Common myeloid progenitor, CD34-positive (primary cell): ENCODE results near the gene MAPK10.
A peak's percentile ranks its signal among the peaks of the same experiment; 100 is the strongest.

ENCODE experiments used
- CTCF ChIA-PET: fragments of 350-600 bp; sonication (Branson Sonifier 250); formaldehyde crosslinking; loops from one replicate; lab custom pipeline; 2021; ENCODE audit warnings: antibody characterized with exemption; lab: Charles Lee
- POLR2A ChIA-PET: fragments of 350-600 bp; sonication (Branson Sonifier 250); formaldehyde crosslinking; loops from one replicate; lab custom pipeline; 2021; ENCODE audit warnings: antibody characterized with exemption; lab: Charles Lee
- DNase-seq, 3 donors: peaks; one replicate each; pipeline versions ENCODE4 v3.0.0 to v3.0.0-alpha.2; 2013
- H3K27ac ChIP-seq, 2 experiments: 1 replicate in 1 of 2; 2 replicates in 1 of 2; pipeline ENCODE4 v1.7.0; 2013; ENCODE audit warnings: inconsistent platforms in 2 of 2, low read length in 2 of 2, mild to moderate bottlenecking in 2 of 2, low read depth in 1 of 2, moderate library complexity in 1 of 2; ENCODE audit not compliant: severe bottlenecking in 2 of 2, insufficient read depth in 1 of 2, poor library complexity in 1 of 2
- H3K27me3 ChIP-seq, 5 experiments: replicated peaks in 2 of 5; 1 replicate in 3 of 5; 2 replicates in 2 of 5; pipeline versions ENCODE4 v1.6.1 to v1.7.0; 2013; ENCODE audit warnings: low read length in 4 of 5, mild to moderate bottlenecking in 2 of 5, moderate library complexity in 2 of 5, inconsistent platforms in 1 of 5; ENCODE audit not compliant: insufficient read depth in 5 of 5, control insufficient read depth in 4 of 5
- H3K36me3 ChIP-seq, 4 experiments: 1 replicate in 2 of 4; 2 replicates in 2 of 4; pipeline versions ENCODE4 v1.6.1 to v1.7.0; 2013; ENCODE audit warnings: low read length in 3 of 4, control low read depth in 1 of 4, mild to moderate bottlenecking in 1 of 4; ENCODE audit not compliant: control insufficient read depth in 4 of 4, insufficient read depth in 4 of 4
- H3K4me1 ChIP-seq, 4 experiments: 1 replicate in 3 of 4; 2 replicates in 1 of 4; pipeline versions ENCODE4 v1.6.1 to v1.7.1; 2013; ENCODE audit warnings: low read length in 3 of 4, mild to moderate bottlenecking in 3 of 4, control low read depth in 1 of 4, inconsistent platforms in 1 of 4, moderate library complexity in 1 of 4; ENCODE audit not compliant: control insufficient read depth in 4 of 4, insufficient read depth in 4 of 4; ENCODE audit errors: control extremely low read depth in 1 of 4
- H3K4me3 ChIP-seq, 7 experiments: 1 replicate in 4 of 7; 2 replicates in 3 of 7; pipeline versions ENCODE4 v1.5.1 to v1.7.0; 2013; ENCODE audit warnings: mild to moderate bottlenecking in 7 of 7, low read length in 6 of 7, moderate library complexity in 6 of 7, inconsistent platforms in 2 of 7, low read depth in 2 of 7, control low read depth in 1 of 7; ENCODE audit not compliant: insufficient read depth in 4 of 7, control insufficient read depth in 1 of 7; ENCODE audit errors: extremely low read depth in 1 of 7
- H3K9me3 ChIP-seq, 5 experiments: 1 replicate in 4 of 5; 2 replicates in 1 of 5; pipeline versions ENCODE4 v1.6.1 to v1.7.1; 2013; ENCODE audit warnings: low read length in 4 of 5, mild to moderate bottlenecking in 2 of 5, inconsistent platforms in 1 of 5, low read depth in 1 of 5, moderate library complexity in 1 of 5; ENCODE audit not compliant: control insufficient read depth in 4 of 5, insufficient read depth in 2 of 5; ENCODE audit errors: control extremely low read depth in 1 of 5
- WGBS: methylation state at CpG from one replicate; pipeline ENCODE4 v1.1.5; 2013; ENCODE audit not compliant: insufficient coverage; 5-methylcytosine and 5-hydroxymethylcytosine counted together

MAPK10 gene

DNA sequence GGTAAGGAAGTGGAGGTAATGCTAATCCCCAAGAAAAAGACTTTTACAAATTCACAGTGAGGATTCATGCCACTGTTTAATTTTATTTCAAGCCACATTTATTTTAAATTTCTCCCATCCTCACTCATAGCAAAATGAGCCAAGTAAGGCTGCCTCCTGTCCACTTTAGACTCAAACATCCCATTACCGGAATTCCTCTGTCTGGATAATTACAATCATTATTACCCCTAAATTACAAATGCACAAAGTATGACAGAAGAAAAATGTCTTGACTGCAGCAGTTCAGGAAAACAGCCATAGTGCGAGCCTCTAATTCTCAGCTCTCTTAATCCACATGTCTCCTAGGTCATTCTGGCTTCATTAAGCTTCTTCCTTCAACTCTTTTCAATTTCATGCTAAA lies 57.0 kb downstream of the MAPK10 start:
- Histone ChIP-seq H3K36me3 (no peaks in the 10 kb centered on the region), H3K9me3 (no peaks in the 10 kb centered on the region), H3K27ac (no peak overlapping the region), H3K27me3 (no peaks in the 10 kb centered on the region), H3K4me1 (peaks cover 0 to 4% (median 0%) of the 10 kb centered on the region in 4 experiments), H3K4me3 (no peak overlapping the region)
- DNase-seq: no peak
- WGBS: 100% methylated on average over 2 of the region's 2 CpGs
- ChIA-PET POLR2A (no interaction called here), CTCF (no interaction called here)

GRCh38 chr4:86302251-86302650 lies 57.6 kb downstream of the MAPK10 start:
- 100% methylated on average over 3 of the region's 4 CpGs for WGBS
- H3K4me1 ChIP-seq: peaks cover 0 to 4% (median 0%) of the 10 kb centered on the region in 4 experiments
- no peak overlapping the region for H3K27ac ChIP-seq
- DNase-seq: peak in 2 of 3 donors; percentile 10 to 36
- CTCF ChIA-PET: no interaction called here
- no peak overlapping the region for H3K4me3 ChIP-seq
- no peaks in the 10 kb centered on the region for H3K9me3 ChIP-seq
- no peaks in the 10 kb centered on the region for H3K36me3 ChIP-seq
- no peaks in the 10 kb centered on the region for H3K27me3 ChIP-seq
- POLR2A ChIA-PET: no interaction called here

- H3K27me3 ChIP-seq: no peaks in the 10 kb centered on the region
- WGBS: 93% methylated on average over 2 of the region's 3 CpGs
- POLR2A ChIA-PET: no interaction called here
Observed at GRCh38 chr4:86300516-86300915, 59.3 kb downstream of the MAPK10 start.

DNA sequence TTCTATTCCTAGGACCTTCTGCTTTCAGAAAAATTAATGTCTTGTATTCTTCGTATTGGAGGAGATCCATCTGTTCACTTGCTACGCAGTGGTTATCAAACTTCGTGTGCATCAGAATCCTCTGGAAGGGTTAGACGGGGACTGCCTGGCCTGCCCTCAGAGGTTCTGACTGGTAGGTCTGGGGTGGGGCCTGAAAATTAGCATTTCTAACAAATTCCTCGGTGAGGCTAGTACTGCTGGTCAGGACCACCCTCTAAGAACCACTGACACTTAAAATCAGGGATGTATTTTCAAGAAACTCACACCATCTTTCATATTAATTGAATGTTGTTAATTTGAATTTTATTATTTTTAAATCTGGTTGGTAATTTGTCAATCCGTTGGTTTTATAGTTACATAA lies 63.0 kb downstream of the MAPK10 start:
- ChIA-PET CTCF (no interaction called here), POLR2A (no interaction called here)
- Histone ChIP-seq H3K4me3 (no peak overlapping the region), H3K9me3 (no peaks in the 10 kb centered on the region), H3K27ac (no peak overlapping the region), H3K27me3 (no peaks in the 10 kb centered on the region), H3K36me3 (no peaks in the 10 kb centered on the region), H3K4me1 (peaks cover 0 to 4% (median 0%) of the 10 kb centered on the region in 4 experiments)
- no peak for DNase-seq
- 100% methylated on average over 4 of the region's 6 CpGs for WGBS

More at GRCh38 chr4:86300516-86300915, 59.3 kb downstream of the MAPK10 start:
- H3K4me3 ChIP-seq: no peak overlapping the region
- H3K4me1 ChIP-seq: peaks cover 0 to 4% (median 0%) of the 10 kb centered on the region in 4 experiments
- CTCF ChIA-PET: no interaction called here
- H3K36me3 ChIP-seq: no peaks in the 10 kb centered on the region
- no peak overlapping the region for H3K27ac ChIP-seq
- H3K9me3 ChIP-seq: no peaks in the 10 kb centered on the region
- DNase-seq: no peak

GRCh38 chr4:86294883-86295282 lies 65.0 kb downstream of the MAPK10 start:
- Histone ChIP-seq H3K36me3 (no peaks in the 10 kb centered on the region), H3K27me3 (no peaks in the 10 kb centered on the region), H3K27ac (no peak overlapping the region), H3K4me3 (no peak overlapping the region), H3K4me1 (peaks cover 0 to 4% (median 0%) of the 10 kb centered on the region in 4 experiments), H3K9me3 (no peaks in the 10 kb centered on the region)
- POLR2A ChIA-PET: no interaction called here
- no peak for DNase-seq
- CTCF ChIA-PET: interaction anchor here (0.7 kb wide), 1 partner anchor 106 kb away, joined by 3 read pairs; no protein-coding TSS in a partner anchor
- WGBS: 99% methylated on average over 11 of the region's 11 CpGs

DNA sequence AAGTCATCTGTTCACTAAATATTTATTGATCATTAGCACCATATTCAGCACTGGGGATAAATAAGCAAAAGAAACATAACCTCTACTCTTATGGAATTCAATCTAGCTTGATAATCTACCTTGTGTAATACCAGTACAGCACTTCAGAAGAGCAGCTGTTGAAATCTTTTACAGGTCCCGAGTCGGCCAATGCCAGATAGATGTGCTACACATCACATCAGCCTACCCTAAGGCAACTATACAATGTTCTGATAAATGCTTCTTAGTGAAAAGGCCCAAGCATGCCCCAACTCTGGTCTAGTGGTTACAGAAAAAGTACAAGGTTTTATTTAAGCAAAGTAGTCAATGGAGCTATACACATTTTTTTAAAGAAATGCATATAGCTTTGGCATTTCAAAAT lies 68.7 kb downstream of the MAPK10 start:
- Histone ChIP-seq H3K27me3 (no peaks in the 10 kb centered on the region), H3K27ac (no peak overlapping the region), H3K9me3 (no peaks in the 10 kb centered on the region), H3K36me3 (no peaks in the 10 kb centered on the region), H3K4me1 (no peaks in the 10 kb centered on the region), H3K4me3 (no peak overlapping the region)
- ChIA-PET POLR2A (no interaction called here), CTCF (no interaction called here)
- no peak for DNase-seq
- WGBS: 100% methylated on average over 2 of the region's 2 CpGs

GRCh38 chr4:86286726-86287125 lies 73.1 kb downstream of the MAPK10 start:
- 89% methylated on average over 1 of the region's 2 CpGs for WGBS
- Histone ChIP-seq H3K4me3 (no peak overlapping the region), H3K9me3 (no peaks in the 10 kb centered on the region), H3K27ac (no peak overlapping the region), H3K36me3 (no peaks in the 10 kb centered on the region), H3K4me1 (no peaks in the 10 kb centered on the region), H3K27me3 (no peaks in the 10 kb centered on the region)
- CTCF ChIA-PET: no interaction called here
- POLR2A ChIA-PET: no interaction called here
- DNase-seq: no peak
